GM21619 (cell line): ENCODE results near the gene TAF15.
A peak's percentile ranks its signal among the peaks of the same experiment; 100 is the strongest.

Source experiments
- ATAC-seq: cut with Tn5 transposase; IDR thresholded peaks from one replicate; pipeline ENCODE4 v1.9.1; 2021; ENCODE audit not compliant: unreplicated experiment

Gene TAF15

GRCh38 chr17:35808962-35809854, at the start of gene TAF15:
TAF15 (plus strand) TSS chr17:35809484; CDS start chr17:35809570, 86 bp downstream.
- ATAC-seq: peak; percentile 90

GRCh38 chr17:35760587-35760986, 48.7 kb upstream of the TAF15 start, which contains the start of gene C17orf50:
C17orf50 (plus strand) TSS chr17:35760887; CDS start chr17:35760942, 55 bp downstream.
- no peak for ATAC-seq

GRCh38 chr17:35761601-35762000, 47.7 kb upstream of the TAF15 start:
- ATAC-seq: no peak

GRCh38 chr17:35763767-35764122, 45.5 kb upstream of the TAF15 start:
- ATAC-seq: no peak

GRCh38 chr17:35764123-35764991, 44.9 kb upstream of the TAF15 start:
- ATAC-seq: peak; percentile 89

GRCh38 chr17:35765086-35765710, 44.1 kb upstream of the TAF15 start:
- ATAC-seq: no peak

GRCh38 chr17:35765756-35766488, 43.4 kb upstream of the TAF15 start:
- ATAC-seq: no peak

GRCh38 chr17:35766489-35766877, 42.8 kb upstream of the TAF15 start:
- no peak for ATAC-seq

- ATAC-seq: no peak
These were observed 42.3 kb upstream of the TAF15 start for GRCh38 chr17:35766903-35767510.

- ATAC-seq: no peak
These were observed 40.5 kb upstream of the TAF15 start for GRCh38 chr17:35768797-35769196.

GRCh38 chr17:35769895-35770486, 39.3 kb upstream of the TAF15 start:
- no peak for ATAC-seq

GRCh38 chr17:35773129-35773528, 36.2 kb upstream of the TAF15 start:
- ATAC-seq: no peak

GRCh38 chr17:35773679-35774425, 35.4 kb upstream of the TAF15 start:
- no peak for ATAC-seq

GRCh38 chr17:35774499-35774898, 34.8 kb upstream of the TAF15 start:
- ATAC-seq: no peak

GRCh38 chr17:35775039-35775438, 34.2 kb upstream of the TAF15 start:
- ATAC-seq: no peak

GRCh38 chr17:35775583-35775982, 33.7 kb upstream of the TAF15 start:
- no peak for ATAC-seq

GRCh38 chr17:35778641-35779196, 30.6 kb upstream of the TAF15 start:
- ATAC-seq: no peak

- no peak for ATAC-seq
These were observed 28.3 kb upstream of the TAF15 start for GRCh38 chr17:35780950-35781349.

- ATAC-seq: no peak
These were observed 24.4 kb upstream of the TAF15 start for GRCh38 chr17:35784895-35785294.
